Adrenal gland (tissue), 5 donors: ENCODE results near the gene CDC14B.

Experiments used
- CTCF ChIP-seq, 6 experiments: fragments of 450-650 bp in 4 of 6; fragments of 200-600 bp in 2 of 6; sonication (generic) in 1 of 6; IDR thresholded peaks; 1 replicate in 5 of 6; 2 replicates in 1 of 6; pipeline versions ENCODE4 v1.5.1 to v1.8.0; 2016 to 2021; ENCODE audit warnings: antibody characterized with exemption in 6 of 6, mild to moderate bottlenecking in 2 of 6, moderate library complexity in 1 of 6
- POLR2A ChIP-seq, 2 donors: fragments of 450-650 bp; IDR thresholded peaks; one replicate each; pipeline ENCODE4 v1.6.1; 2017; ENCODE audit warnings: antibody characterized with exemption in 2 of 2, mild to moderate bottlenecking in 2 of 2, moderate library complexity in 1 of 2
- donor health status: DM: no; HTN: no; CAD: no.

- TF ChIP-seq CTCF (IDR thresholded peaks at IDR 0.05) (no peak), POLR2A (IDR thresholded peaks at IDR 0.05) (no peak)
Measured at GRCh38 chr9:96478829-96479371, 140.7 kb downstream of the CDC14B start.
